HepG2 (cell line): ENCODE results near the gene GTF2F2.

ENCODE experiments used
- E2F5 ChIP-seq: sonication (generic); formaldehyde crosslinking; conservative IDR thresholded peaks from 2 replicates; pipeline ENCODE4 v1.4.0; 2020; ENCODE audit warnings: missing genetic modification reagents
- MTA3 ChIP-seq: sonication (generic); formaldehyde crosslinking; IDR thresholded peaks from 2 replicates; pipeline ENCODE4 v1.4.0; 2020; ENCODE audit warnings: missing genetic modification reagents
- POLR2AphosphoS5 ChIP-seq: IDR thresholded peaks from 2 replicates; pipeline ENCODE4 v1.6.1; 2012; ENCODE audit warnings: low read depth, low read length
- ZBTB34 ChIP-seq: sonication (generic); formaldehyde crosslinking; IDR thresholded peaks from 2 replicates; pipeline ENCODE4 v1.8.0; 2022; ENCODE audit warnings: mild to moderate bottlenecking, missing genetic modification reagents
- ZBTB37 ChIP-seq: sonication (generic); formaldehyde crosslinking; IDR thresholded peaks from 2 replicates; pipeline ENCODE4 v1.4.0; 2020; ENCODE audit warnings: mild to moderate bottlenecking, missing genetic modification reagents
- ZC3H4 ChIP-seq: sonication (generic); formaldehyde crosslinking; IDR thresholded peaks from 2 replicates; pipeline ENCODE4 v1.4.0; 2020; ENCODE audit warnings: missing genetic modification reagents, borderline replicate concordance
- ZNF558 ChIP-seq: sonication (generic); formaldehyde crosslinking; IDR thresholded peaks from 2 replicates; pipeline ENCODE4 v1.9.0; 2022; ENCODE audit warnings: mild to moderate bottlenecking, missing genetic modification reagents, borderline replicate concordance
- ZNF646 ChIP-seq: sonication (generic); formaldehyde crosslinking; IDR thresholded peaks from 2 replicates; pipeline ENCODE4 v1.9.0; 2021; ENCODE audit warnings: mild to moderate bottlenecking, missing genetic modification reagents

- TF ChIP-seq POLR2AphosphoS5 (no peak), ZBTB37 (CRISPR knock-in tag) (no peak), ZC3H4 (no peak), ZBTB34 (CRISPR knock-in tag) (no peak), ZNF646 (CRISPR knock-in tag) (no peak), MTA3 (no peak), E2F5 (CRISPR knock-in tag) (no peak), ZNF558 (CRISPR knock-in tag) (no peak)
Observed at GRCh38 chr13:45222919-45223318, 102.6 kb downstream of the GTF2F2 start.
